GM12801 (cell line): Measurements from ENCODE around the gene FAM217A.

Experiments
- CTCF ChIP-seq: IDR thresholded peaks from one replicate; pipeline ENCODE4 v1.5.1; 2011; ENCODE audit warnings: control low read depth; ENCODE audit not compliant: insufficient read length; ENCODE audit errors: extremely low read depth

FAM217A gene

DNA sequence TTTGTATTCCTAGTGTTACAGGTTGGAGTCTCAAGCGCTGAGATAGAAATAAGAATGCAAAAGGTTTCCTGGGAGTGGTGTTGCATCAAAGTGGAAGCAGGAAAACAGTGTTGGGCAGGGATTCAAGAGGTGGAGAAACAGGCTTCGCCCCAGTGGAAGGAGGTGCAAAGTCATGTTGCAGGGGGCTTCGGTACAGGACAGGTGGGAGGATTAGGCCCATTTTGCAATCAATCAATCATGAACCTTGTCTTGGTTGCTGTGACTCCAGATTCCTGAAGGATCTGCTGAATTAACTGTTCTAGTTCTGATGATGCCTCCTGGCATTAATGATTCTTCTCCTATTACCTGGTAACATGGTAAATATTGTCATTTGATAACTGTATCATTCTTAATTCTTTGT lies 22.4 kb upstream of the FAM217A start:
- TF ChIP-seq CTCF = no peak

GRCh38 chr6:4100655-4101054 lies 21.7 kb upstream of the FAM217A start:
- TF ChIP-seq CTCF = no peak

GRCh38 chr6:4093288-4093687 lies 14.4 kb upstream of the FAM217A start:
- TF ChIP-seq CTCF = no peak

DNA sequence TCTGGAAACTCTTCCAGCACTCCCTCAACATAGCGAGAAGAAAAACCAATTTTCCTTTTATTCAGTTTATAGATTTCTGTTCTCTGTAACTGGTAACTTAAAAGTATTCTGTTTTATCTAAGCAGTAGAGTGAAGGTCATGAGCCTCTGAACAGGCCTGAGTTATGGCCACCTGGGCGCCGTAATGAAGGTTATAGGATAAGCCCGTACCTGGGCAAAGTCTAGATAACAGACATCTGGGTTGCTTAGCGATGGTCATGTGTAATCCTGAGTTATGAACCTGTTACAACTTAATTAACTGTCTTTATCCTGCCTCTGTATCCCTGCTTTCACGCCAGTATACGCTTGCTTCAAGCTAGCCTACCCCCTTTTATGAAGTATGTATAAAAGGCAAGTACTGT lies 13.0 kb upstream of the FAM217A start:
- TF ChIP-seq CTCF = no peak

- TF ChIP-seq CTCF = no peak
Observed at GRCh38 chr6:4088704-4089103, 9.8 kb upstream of the FAM217A start.

- no peak for TF ChIP-seq CTCF
Observed at GRCh38 chr6:4085332-4085700, 6.4 kb upstream of the FAM217A start.

- TF ChIP-seq CTCF = no peak
Observed at GRCh38 chr6:4084444-4085331, 5.8 kb upstream of the FAM217A start.
